AG08395 (cell line): ENCODE measurements around the gene SFRP2.

Experiments
- DNase-seq: peaks from one replicate; pipeline ENCODE4 v3.0.0; 2012; ENCODE audit warnings: mixed read lengths, low spot score

SFRP2 gene

GRCh38 chr4:153788413-153789276 is at the start of gene SFRP2:
SFRP2 (minus strand) TSS chr4:153789083; CDS start chr4:153788835, 248 bp downstream.
- no peak for DNase-seq

- no peak for DNase-seq
Measured at GRCh38 chr4:153838564-153838963, 49.7 kb upstream of the SFRP2 start.

- DNase-seq = no peak
Measured at GRCh38 chr4:153834901-153835300, 46.0 kb upstream of the SFRP2 start.

GRCh38 chr4:153832720-153833287 is 43.9 kb upstream of the SFRP2 start:
- DNase-seq = no peak

GRCh38 chr4:153832054-153832453 is 43.2 kb upstream of the SFRP2 start:
- DNase-seq = no peak

GRCh38 chr4:153831245-153831644 is 42.4 kb upstream of the SFRP2 start:
- DNase-seq = no peak

GRCh38 chr4:153825691-153826090 is 36.8 kb upstream of the SFRP2 start:
- no peak for DNase-seq

- no peak for DNase-seq
Measured at GRCh38 chr4:153825126-153825525, 36.2 kb upstream of the SFRP2 start.

GRCh38 chr4:153824501-153824900 is 35.6 kb upstream of the SFRP2 start:
- DNase-seq = no peak

- no peak for DNase-seq
Measured at GRCh38 chr4:153823483-153823882, 34.6 kb upstream of the SFRP2 start.

- DNase-seq = peak; percentile 21
Measured at GRCh38 chr4:153822316-153822715, 33.4 kb upstream of the SFRP2 start.

- DNase-seq = no peak
Measured at GRCh38 chr4:153817466-153817865, 28.6 kb upstream of the SFRP2 start.

GRCh38 chr4:153816542-153816941 is 27.7 kb upstream of the SFRP2 start:
- no peak for DNase-seq

GRCh38 chr4:153814789-153815188 is 25.9 kb upstream of the SFRP2 start:
- DNase-seq = no peak

GRCh38 chr4:153809916-153810810 is 21.3 kb upstream of the SFRP2 start:
- no peak for DNase-seq

GRCh38 chr4:153809307-153809706 is 20.4 kb upstream of the SFRP2 start:
- DNase-seq = no peak

GRCh38 chr4:153808175-153808574 is 19.3 kb upstream of the SFRP2 start:
- no peak for DNase-seq

- no peak for DNase-seq
Measured at GRCh38 chr4:153806073-153806472, 17.2 kb upstream of the SFRP2 start.

- no peak for DNase-seq
Measured at GRCh38 chr4:153804722-153805121, 15.8 kb upstream of the SFRP2 start.

GRCh38 chr4:153799694-153800074 is 10.8 kb upstream of the SFRP2 start:
- peak; percentile 63 for DNase-seq

GRCh38 chr4:153798901-153799693 is 10.2 kb upstream of the SFRP2 start:
- DNase-seq = peak; percentile 60

GRCh38 chr4:153798420-153798819 is 9.5 kb upstream of the SFRP2 start:
- DNase-seq = no peak
